Measurements from ENCODE around the gene ANKRD27.

ANKRD27 gene

DNA sequence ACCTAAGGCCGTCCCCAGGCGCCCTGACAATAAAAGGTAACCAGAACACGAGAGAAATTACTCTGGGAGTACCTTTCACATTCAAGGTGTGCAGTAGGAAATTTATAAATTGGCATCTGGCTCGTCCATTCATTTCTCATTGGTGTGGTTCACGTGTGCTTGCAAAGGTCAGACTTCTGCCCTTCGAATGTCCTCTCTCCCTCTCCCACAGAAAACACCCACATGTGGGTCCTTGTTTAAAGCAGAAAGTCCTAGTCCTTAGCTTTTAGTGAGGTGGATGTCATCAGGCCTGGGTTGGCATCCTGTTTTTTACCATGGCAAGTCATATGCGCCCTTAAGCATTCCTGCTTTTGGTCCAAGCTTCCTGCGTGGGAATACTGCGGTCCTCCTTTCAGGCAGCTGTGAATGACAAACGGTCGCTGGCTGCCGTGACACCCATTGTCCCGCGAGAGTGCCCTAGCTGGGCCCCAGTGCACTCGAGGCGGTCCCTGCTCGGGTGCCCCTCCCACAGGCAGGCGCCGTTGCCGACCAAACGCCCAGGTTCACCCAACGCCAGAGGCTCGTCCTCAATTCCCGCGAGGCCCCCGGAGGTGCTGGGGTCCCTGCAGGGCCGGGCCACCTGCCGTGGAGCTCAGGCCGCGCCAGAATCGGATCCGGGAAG is 16.4 kb upstream of the ANKRD27 start, which contains the start of gene NUDT19 (continued):
- TF ChIP-seq, protein P1, sequence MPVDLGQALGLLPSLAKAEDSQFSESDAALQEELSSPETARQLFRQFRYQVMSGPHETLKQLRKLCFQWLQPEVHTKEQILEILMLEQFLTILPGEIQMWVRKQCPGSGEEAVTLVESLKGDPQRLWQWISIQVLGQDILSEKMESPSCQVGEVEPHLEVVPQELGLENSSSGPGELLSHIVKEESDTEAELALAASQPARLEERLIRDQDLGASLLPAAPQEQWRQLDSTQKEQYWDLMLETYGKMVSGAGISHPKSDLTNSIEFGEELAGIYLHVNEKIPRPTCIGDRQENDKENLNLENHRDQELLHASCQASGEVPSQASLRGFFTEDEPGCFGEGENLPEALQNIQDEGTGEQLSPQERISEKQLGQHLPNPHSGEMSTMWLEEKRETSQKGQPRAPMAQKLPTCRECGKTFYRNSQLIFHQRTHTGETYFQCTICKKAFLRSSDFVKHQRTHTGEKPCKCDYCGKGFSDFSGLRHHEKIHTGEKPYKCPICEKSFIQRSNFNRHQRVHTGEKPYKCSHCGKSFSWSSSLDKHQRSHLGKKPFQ (tag by site-specific recombination; IDR thresholded peaks at IDR 0.05) = peak; percentile 46
- TF ChIP-seq KLF9 (tag by site-specific recombination; IDR thresholded peaks at IDR 0.05; ENCODE audit: low read depth) (peak; percentile 86), ZXDB (tag by site-specific recombination; IDR thresholded peaks at IDR 0.05) (peak; percentile 93), ZNF843 (tag by site-specific recombination; IDR thresholded peaks at IDR 0.05) (no peak), HOXA7 (CRISPR knock-in tag; IDR thresholded peaks at IDR 0.05; ENCODE audit: borderline replicate concordance) (no peak), OVOL3 (tag by site-specific recombination; IDR thresholded peaks at IDR 0.05) (no peak), KLF1 (tag by site-specific recombination; IDR thresholded peaks at IDR 0.05) (peak; percentile 72), ZNF140 (tag by site-specific recombination; IDR thresholded peaks at IDR 0.05) (no peak), ZNF473 (tag by site-specific recombination; IDR thresholded peaks at IDR 0.05) (no peak), ZNF521 (tag by site-specific recombination; IDR thresholded peaks at IDR 0.05) (no peak), ZNF654 (tag by site-specific recombination; IDR thresholded peaks at IDR 0.05; ENCODE audit: low read depth) (no peak), KLF7 (tag by site-specific recombination; IDR thresholded peaks at IDR 0.05; ENCODE audit: borderline replicate concordance) (peak; percentile 91), ZBTB1 (tag by site-specific recombination; IDR thresholded peaks at IDR 0.05) (no peak), ZNF202 (tag by site-specific recombination; IDR thresholded peaks at IDR 0.05; ENCODE audit: borderline replicate concordance) (no peak), RBAK (tag by site-specific recombination; IDR thresholded peaks at IDR 0.05) (no peak), ZNF837 (tag by site-specific recombination; IDR thresholded peaks at IDR 0.05) (no peak), ZNF664 (tag by site-specific recombination; IDR thresholded peaks at IDR 0.05) (peak; percentile 58; the same call in 1 of the 2 replicates), ZNF433 (tag by site-specific recombination; IDR thresholded peaks at IDR 0.05; ENCODE audit: low read depth) (0 out of 2 replicates have a peak, but pooled peaks have one; percentile 18), ZNF707 (tag by site-specific recombination; IDR thresholded peaks at IDR 0.05) (no peak), ZNF146 (tag by site-specific recombination; IDR thresholded peaks at IDR 0.05) (no peak), WT1 (tag by site-specific recombination; IDR thresholded peaks at IDR 0.05) (no peak), ZNF133 (tag by site-specific recombination; IDR thresholded peaks at IDR 0.05) (no peak), GFI1B (tag by site-specific recombination; IDR thresholded peaks at IDR 0.05) (no peak), HOXD13 (CRISPR knock-in tag; IDR thresholded peaks at IDR 0.05; ENCODE audit: borderline replicate concordance) (no peak), ZNF24 (tag by site-specific recombination; IDR thresholded peaks at IDR 0.05) (peak; percentile 89; the same call in 1 of the 2 replicates), ZNF121 (tag by site-specific recombination; IDR thresholded peaks at IDR 0.05) (0 out of 2 replicates have a peak, but pooled peaks have one; percentile 51), ZNF514 (tag by site-specific recombination; IDR thresholded peaks at IDR 0.05) (no peak), ZNF660 (tag by site-specific recombination; IDR thresholded peaks at IDR 0.05) (peak; percentile 92), GLI4 (tag by site-specific recombination; IDR thresholded peaks at IDR 0.05) (0 out of 2 replicates have a peak, but pooled peaks have one; percentile 32), ZNF239 (tag by site-specific recombination; IDR thresholded peaks at IDR 0.05) (no peak)
- TF ChIP-seq, protein P2, sequence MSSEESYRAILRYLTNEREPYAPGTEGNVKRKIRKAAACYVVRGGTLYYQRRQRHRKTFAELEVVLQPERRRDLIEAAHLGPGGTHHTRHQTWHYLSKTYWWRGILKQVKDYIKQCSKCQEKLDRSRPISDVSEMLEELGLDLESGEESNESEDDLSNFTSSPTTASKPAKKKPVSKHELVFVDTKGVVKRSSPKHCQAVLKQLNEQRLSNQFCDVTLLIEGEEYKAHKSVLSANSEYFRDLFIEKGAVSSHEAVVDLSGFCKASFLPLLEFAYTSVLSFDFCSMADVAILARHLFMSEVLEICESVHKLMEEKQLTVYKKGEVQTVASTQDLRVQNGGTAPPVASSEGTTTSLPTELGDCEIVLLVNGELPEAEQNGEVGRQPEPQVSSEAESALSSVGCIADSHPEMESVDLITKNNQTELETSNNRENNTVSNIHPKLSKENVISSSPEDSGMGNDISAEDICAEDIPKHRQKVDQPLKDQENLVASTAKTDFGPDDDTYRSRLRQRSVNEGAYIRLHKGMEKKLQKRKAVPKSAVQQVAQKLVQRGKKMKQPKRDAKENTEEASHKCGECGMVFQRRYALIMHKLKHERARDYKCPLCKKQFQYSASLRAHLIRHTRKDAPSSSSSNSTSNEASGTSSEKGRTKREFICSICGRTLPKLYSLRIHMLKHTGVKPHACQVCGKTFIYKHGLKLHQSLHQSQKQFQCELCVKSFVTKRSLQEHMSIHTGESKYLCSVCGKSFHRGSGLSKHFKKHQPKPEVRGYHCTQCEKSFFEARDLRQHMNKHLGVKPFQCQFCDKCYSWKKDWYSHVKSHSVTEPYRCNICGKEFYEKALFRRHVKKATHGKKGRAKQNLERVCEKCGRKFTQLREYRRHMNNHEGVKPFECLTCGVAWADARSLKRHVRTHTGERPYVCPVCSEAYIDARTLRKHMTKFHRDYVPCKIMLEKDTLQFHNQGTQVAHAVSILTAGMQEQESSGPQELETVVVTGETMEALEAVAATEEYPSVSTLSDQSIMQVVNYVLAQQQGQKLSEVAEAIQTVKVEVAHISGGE (tag by site-specific recombination; conservative IDR thresholded peaks at IDR 0.05; ENCODE audit: low read depth) = peak; percentile 57
- TF ChIP-seq, protein P3, sequence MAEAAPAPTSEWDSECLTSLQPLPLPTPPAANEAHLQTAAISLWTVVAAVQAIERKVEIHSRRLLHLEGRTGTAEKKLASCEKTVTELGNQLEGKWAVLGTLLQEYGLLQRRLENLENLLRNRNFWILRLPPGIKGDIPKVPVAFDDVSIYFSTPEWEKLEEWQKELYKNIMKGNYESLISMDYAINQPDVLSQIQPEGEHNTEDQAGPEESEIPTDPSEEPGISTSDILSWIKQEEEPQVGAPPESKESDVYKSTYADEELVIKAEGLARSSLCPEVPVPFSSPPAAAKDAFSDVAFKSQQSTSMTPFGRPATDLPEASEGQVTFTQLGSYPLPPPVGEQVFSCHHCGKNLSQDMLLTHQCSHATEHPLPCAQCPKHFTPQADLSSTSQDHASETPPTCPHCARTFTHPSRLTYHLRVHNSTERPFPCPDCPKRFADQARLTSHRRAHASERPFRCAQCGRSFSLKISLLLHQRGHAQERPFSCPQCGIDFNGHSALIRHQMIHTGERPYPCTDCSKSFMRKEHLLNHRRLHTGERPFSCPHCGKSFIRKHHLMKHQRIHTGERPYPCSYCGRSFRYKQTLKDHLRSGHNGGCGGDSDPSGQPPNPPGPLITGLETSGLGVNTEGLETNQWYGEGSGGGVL (tag by site-specific recombination; IDR thresholded peaks at IDR 0.05) = no peak
- TF ChIP-seq, protein P4, sequence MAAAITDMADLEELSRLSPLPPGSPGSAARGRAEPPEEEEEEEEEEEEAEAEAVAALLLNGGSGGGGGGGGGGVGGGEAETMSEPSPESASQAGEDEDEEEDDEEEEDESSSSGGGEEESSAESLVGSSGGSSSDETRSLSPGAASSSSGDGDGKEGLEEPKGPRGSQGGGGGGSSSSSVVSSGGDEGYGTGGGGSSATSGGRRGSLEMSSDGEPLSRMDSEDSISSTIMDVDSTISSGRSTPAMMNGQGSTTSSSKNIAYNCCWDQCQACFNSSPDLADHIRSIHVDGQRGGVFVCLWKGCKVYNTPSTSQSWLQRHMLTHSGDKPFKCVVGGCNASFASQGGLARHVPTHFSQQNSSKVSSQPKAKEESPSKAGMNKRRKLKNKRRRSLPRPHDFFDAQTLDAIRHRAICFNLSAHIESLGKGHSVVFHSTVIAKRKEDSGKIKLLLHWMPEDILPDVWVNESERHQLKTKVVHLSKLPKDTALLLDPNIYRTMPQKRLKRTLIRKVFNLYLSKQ (tag by site-specific recombination; IDR thresholded peaks at IDR 0.05; ENCODE audit: borderline replicate concordance) = no peak

Data from HEK293 (cell line).